IMR-90 (cell line): Measurements from ENCODE around the gene URI1. TPM values are rescaled to one million over a fixed set of nuclear protein-coding genes. Genes with fewer than 3 reads are reported as not detected.

ENCODE experiments used
- ATAC-seq: fragments of 200-7000 bp; cut with Tn5 transposase; 2 replicates; pipeline ENCODE4 v1.9.1; 2020; ENCODE audit warnings: low read depth, mild to moderate bottlenecking, moderate library complexity
- BruUV-seq: library from RNA; stranded (reverse); fragments of 400-500 nt; replicated peaks from 2 replicates; lab custom pipeline; 2021; lab: Mats Ljungman, UMichigan
- CTCF ChIA-PET: fragments of 300-600 bp; formaldehyde crosslinking; extraction: SDS; loops from one replicate; lab custom pipeline; 2021; ENCODE audit warnings: antibody characterized with exemption; lab: Yijun Ruan, JAX
- POLR2A ChIA-PET: fragments of 300-600 bp; sonication (Branson Sonifier 250); formaldehyde crosslinking; loops from one replicate; lab custom pipeline; 2022; ENCODE audit warnings: antibody characterized with exemption; ENCODE audit not compliant: unreplicated experiment; lab: Charles Lee
- DNase-seq: peaks from one replicate; pipeline ENCODE4 v3.0.0; 2013
- H2AFZ ChIP-seq: replicated peaks from 2 replicates; pipeline ENCODE3; 2013; ENCODE audit warnings: low read length, mild to moderate bottlenecking; ENCODE audit not compliant: poor library complexity
- H2AK5ac ChIP-seq: 2 replicates; pipeline ENCODE4 v1.6.1; 2013; ENCODE audit warnings: low read depth, low read length, inconsistent platforms
- H2AK9ac ChIP-seq: replicated peaks from 2 replicates; pipeline ENCODE3; 2013; ENCODE audit warnings: mild to moderate bottlenecking, low read depth, low read length, moderate library complexity; ENCODE audit not compliant: poor library complexity
- H2BK120ac ChIP-seq: 2 replicates; pipeline ENCODE4 v1.6.1; 2013; ENCODE audit warnings: low read depth, low read length, inconsistent platforms
- H2BK15ac ChIP-seq: 3 replicates; pipeline ENCODE4 v1.6.1; 2013; ENCODE audit warnings: low read depth, low read length, inconsistent platforms
- H2BK20ac ChIP-seq: 2 replicates; pipeline ENCODE4 v1.6.1; 2013; ENCODE audit warnings: low read depth, mild to moderate bottlenecking, inconsistent platforms, low read length, moderate library complexity
- H2BK5ac ChIP-seq: 2 replicates; pipeline ENCODE4 v1.6.1; 2013; ENCODE audit warnings: mild to moderate bottlenecking, low read depth, low read length, inconsistent platforms; ENCODE audit not compliant: poor library complexity, severe bottlenecking
- H3K14ac ChIP-seq: replicated peaks from 2 replicates; pipeline ENCODE4 v1.6.1; 2013; ENCODE audit warnings: low read depth, low read length, inconsistent platforms
- H3K18ac ChIP-seq: 2 replicates; pipeline ENCODE4 v1.6.1; 2013; ENCODE audit warnings: low read depth, low read length, control low read depth
- H3K23ac ChIP-seq: 2 replicates; pipeline ENCODE4 v1.6.1; 2013; ENCODE audit warnings: low read depth, low read length, inconsistent platforms
- H3K27ac ChIP-seq: 2 replicates; pipeline ENCODE4 v1.5.1; 2013; ENCODE audit warnings: mild to moderate bottlenecking, control low read depth, low read length; ENCODE audit not compliant: insufficient read depth
- H3K27me3 ChIP-seq: 2 replicates; pipeline ENCODE4 v1.6.1; 2013; ENCODE audit warnings: low read length; ENCODE audit not compliant: control insufficient read depth, insufficient read depth
- H3K36me3 ChIP-seq: 2 replicates; pipeline ENCODE4 v1.6.1; 2013; ENCODE audit warnings: low read length, mixed read lengths; ENCODE audit not compliant: control insufficient read depth, insufficient read depth
- H3K4ac ChIP-seq: 2 replicates; pipeline ENCODE4 v1.6.1; 2013; ENCODE audit warnings: low read depth, low read length, inconsistent platforms
- H3K4me1 ChIP-seq: 2 replicates; pipeline ENCODE4 v1.6.1; 2013; ENCODE audit warnings: low read length, mixed read lengths; ENCODE audit not compliant: control insufficient read depth, insufficient read depth
- H3K4me2 ChIP-seq: 2 replicates; pipeline ENCODE4 v1.6.1; 2013; ENCODE audit warnings: low read depth, mild to moderate bottlenecking, control low read depth, low read length, moderate library complexity
- H3K4me3 ChIP-seq: 2 replicates; pipeline ENCODE4 v1.5.1; 2013; ENCODE audit warnings: low read depth, mild to moderate bottlenecking, control low read depth, low read length, moderate library complexity; ENCODE audit not compliant: insufficient read depth
- H3K56ac ChIP-seq: 2 replicates; pipeline ENCODE4 v1.6.1; 2013; ENCODE audit warnings: low read length, inconsistent platforms; ENCODE audit not compliant: insufficient read depth; ENCODE audit errors: extremely low read depth
- H3K79me1 ChIP-seq, 2 experiments: 2 replicates each; pipeline ENCODE4 v1.6.1; 2013; ENCODE audit warnings: low read length in 2 of 2, inconsistent platforms in 1 of 2, low read depth in 1 of 2
- H3K9ac ChIP-seq: 2 replicates; pipeline ENCODE4 v1.6.1; 2013; ENCODE audit warnings: low read depth, low read length, control low read depth
- H3K9me1 ChIP-seq: 2 replicates; pipeline ENCODE4 v1.6.1; 2013; ENCODE audit warnings: low read length, inconsistent platforms; ENCODE audit not compliant: insufficient read depth
- H3K9me3 ChIP-seq: 2 replicates; pipeline ENCODE4 v1.6.1; 2013; ENCODE audit warnings: low read length; ENCODE audit not compliant: control insufficient read depth, insufficient read depth
- H4K20me1 ChIP-seq: 2 replicates; pipeline ENCODE4 v1.6.1; 2013; ENCODE audit warnings: low read length, inconsistent platforms; ENCODE audit not compliant: insufficient read depth
- H4K5ac ChIP-seq: 2 replicates; pipeline ENCODE4 v1.6.1; 2013; ENCODE audit warnings: mild to moderate bottlenecking, low read depth, low read length, control low read depth
- H4K8ac ChIP-seq, 2 experiments: 2 replicates each; pipeline ENCODE4 v1.6.1; 2013; ENCODE audit warnings: low read depth in 2 of 2, low read length in 2 of 2, control low read depth in 1 of 2, inconsistent platforms in 1 of 2
- H4K91ac ChIP-seq: 2 replicates; pipeline ENCODE4 v1.6.1; 2013; ENCODE audit warnings: low read depth, low read length, inconsistent platforms; ENCODE audit not compliant: insufficient read depth
- CEBPB ChIP-seq: IDR thresholded peaks from 2 replicates; pipeline ENCODE4 v1.6.1; 2012; ENCODE audit warnings: low read depth, low read length, improper control_type of control experiment
- CHD1 ChIP-seq: IDR thresholded peaks from 2 replicates; pipeline ENCODE4 v1.6.1; 2012; ENCODE audit warnings: low read depth, low read length, improper control_type of control experiment
- ELK1 ChIP-seq: fragments of 150-350 bp; IDR thresholded peaks from 2 replicates; pipeline ENCODE4 v1.6.1; 2016; ENCODE audit warnings: low read depth, mild to moderate bottlenecking, low read length, moderate library complexity, borderline replicate concordance
- FOS ChIP-seq: fragments of 150-350 bp; IDR thresholded peaks from 2 replicates; pipeline ENCODE4 v1.6.1; 2016; ENCODE audit warnings: low read depth, low read length
- MAFK ChIP-seq: IDR thresholded peaks from 2 replicates; pipeline ENCODE4 v1.6.1; 2012; ENCODE audit warnings: low read depth, low read length, improper control_type of control experiment
- MAZ ChIP-seq: IDR thresholded peaks from 2 replicates; pipeline ENCODE4 v1.6.1; 2012; ENCODE audit warnings: low read depth, mild to moderate bottlenecking, low read length, improper control_type of control experiment, moderate library complexity, borderline replicate concordance
- MXI1 ChIP-seq: IDR thresholded peaks from 2 replicates; pipeline ENCODE4 v1.6.1; 2012; ENCODE audit warnings: low read depth, mild to moderate bottlenecking, low read length, moderate library complexity, borderline replicate concordance
- NFE2L2 ChIP-seq: fragments of 150-350 bp; IDR thresholded peaks from 2 replicates; pipeline ENCODE4 v1.6.1; 2016; ENCODE audit warnings: low read depth, mild to moderate bottlenecking, low read length
- POLR2A ChIP-seq: IDR thresholded peaks from 2 replicates; pipeline ENCODE4 v1.6.1; 2012; ENCODE audit warnings: mild to moderate bottlenecking, low read depth, low read length
- RAD21 ChIP-seq: IDR thresholded peaks from 2 replicates; pipeline ENCODE4 v1.6.1; 2012; ENCODE audit warnings: low read length, improper control_type of control experiment
- RCOR1 ChIP-seq: IDR thresholded peaks from 2 replicates; pipeline ENCODE4 v1.6.1; 2012; ENCODE audit warnings: mild to moderate bottlenecking, low read length, improper control_type of control experiment; ENCODE audit not compliant: insufficient replicate concordance
- SMC3 ChIP-seq: fragments of 150-350 bp; IDR thresholded peaks from 2 replicates; pipeline ENCODE4 v1.6.1; 2016; ENCODE audit warnings: low read depth, mild to moderate bottlenecking, antibody characterized with exemption, low read length, moderate library complexity
- WGBS, 2 experiments: methylation state at CpG; one replicate each; pipeline versions ENCODE4 v1.1.5 to v1.1.7; 2013; ENCODE audit warnings: missing lambda C conversion rate in 2 of 2; ENCODE audit not compliant: insufficient read length in 1 of 2; ENCODE audit errors: extremely low coverage in 2 of 2; 5-methylcytosine and 5-hydroxymethylcytosine counted together
- dilution Hi-C: fragments of 300-500 bp; cut with HindIII; formaldehyde crosslinking; loops from one replicate; pipeline ENCODE4 v1.14.3; 2018; ENCODE audit warnings: low sequenced_read_pairs; ENCODE audit not compliant: unreplicated experiment
- in situ Hi-C: fragments of 300-500 bp; cut with MboI; formaldehyde crosslinking; loops from 3 replicates; pipeline ENCODE4 v1.14.3; 2019; ENCODE audit warnings: low sequenced_read_pairs, inconsistent platforms, mixed read lengths
- intact Hi-C: fragments of 100-400 bp; cut with micrococcal nuclease; formaldehyde crosslinking; loops from 2 replicates; pipeline ENCODE4 v1.10.0; 2022
- polyA plus RNA-seq, 3 experiments: library from polyadenylated mRNA; depleted of rRNA; stranded (reverse); fragments of >200 nt; gene quantifications; 2 replicates each; pipeline ENCODE4 v1.2.3, GENCODE V29; 2012; ENCODE audit warnings: low replicate concordance in 1 of 3
- total RNA-seq: library from RNA; depleted of rRNA; stranded (reverse); fragments of >200 nt; gene quantifications from 2 replicates; pipeline ENCODE4 v1.2.3, GENCODE V29; 2012

URI1 gene
- total and polyA plus RNA-seq, 2 of the 4 experiments (the other 2 are of a cell fraction): 43.2 to 45.3 TPM

- no peak overlapping the region for H3K4me2 ChIP-seq
- no peaks in the 10 kb centered on the region for H3K36me3 ChIP-seq
- whole genome bisulfite sequencing, 2 experiments: no CpG with 5 or more reads among the region's 1 CpG
- dilution Hi-C loops (no loop called here), intact Hi-C loops (no loop called here), in situ Hi-C loops (no loop called here)
- no peak overlapping the region for H4K5ac ChIP-seq
- no peaks in the 10 kb centered on the region for H3K27me3 ChIP-seq
- no peak overlapping the region for H3K14ac ChIP-seq
- H2AFZ ChIP-seq: no peak overlapping the region
- no peak for TF ChIP-seq MAZ
- TF ChIP-seq RAD21: no peak
- TF ChIP-seq ELK1: no peak
- TF ChIP-seq SMC3: no peak
- no peak for TF ChIP-seq CHD1
- no peak for TF ChIP-seq CEBPB
- TF ChIP-seq MAFK: no peak
- no peak for TF ChIP-seq POLR2A
- TF ChIP-seq NFE2L2: no peak
- TF ChIP-seq MXI1: no peak
- TF ChIP-seq FOS: no peak
- TF ChIP-seq RCOR1: no peak
- H3K79me1 ChIP-seq: 0 out of 4 replicates have a peak, but pooled peaks cover 0 to 4% of the 10 kb centered on the region in 2 experiments
- CTCF ChIA-PET: interaction anchor here (0.6 to 0.8 kb wide), 2 partner anchors 51 to 258 kb away, joined by 3 read pairs; no protein-coding TSS in a partner anchor
- no peak for DNase-seq
- POLR2A ChIA-PET: no interaction called here
- ATAC-seq: no peak
- no peak overlapping the region for H2BK120ac ChIP-seq
- no peak overlapping the region for H2AK9ac ChIP-seq
- H2BK15ac ChIP-seq: no peak overlapping the region
- H3K9me3 ChIP-seq: no peaks in the 10 kb centered on the region
- no peak overlapping the region for H3K23ac ChIP-seq
- no peak overlapping the region for H2BK20ac ChIP-seq
- no peak overlapping the region for H3K9ac ChIP-seq
- no TSS peak for BruUV-seq
- H4K8ac ChIP-seq: no peak overlapping the region
- H2AK5ac ChIP-seq: no peak overlapping the region
- no peaks in the 10 kb centered on the region for H4K20me1 ChIP-seq
- H2BK5ac ChIP-seq: no peak overlapping the region
- H3K56ac ChIP-seq: no peak overlapping the region
- no peak overlapping the region for H3K27ac ChIP-seq
- no peak overlapping the region for H3K4me3 ChIP-seq
- H4K91ac ChIP-seq: no peak overlapping the region
- H3K18ac ChIP-seq: no peak overlapping the region
- no peaks in the 10 kb centered on the region for H3K9me1 ChIP-seq
- no peak overlapping the region for H3K4ac ChIP-seq
- no peaks in the 10 kb centered on the region for H3K4me1 ChIP-seq
These were observed 86.9 kb downstream of the URI1 start for GRCh38 chr19:30028992-30029343.
